ENCODE results near the gene BBX. TPM values are rescaled to one million over a fixed set of nuclear protein-coding genes. Genes with fewer than 3 reads are reported as not detected.

Gene BBX
- total and polyA plus RNA-seq, 2 of the 13 experiments (the other 11 are each of a cell fraction or from before 2014, with no cell fraction given), result 13.7 to 23.2 TPM

DNA sequence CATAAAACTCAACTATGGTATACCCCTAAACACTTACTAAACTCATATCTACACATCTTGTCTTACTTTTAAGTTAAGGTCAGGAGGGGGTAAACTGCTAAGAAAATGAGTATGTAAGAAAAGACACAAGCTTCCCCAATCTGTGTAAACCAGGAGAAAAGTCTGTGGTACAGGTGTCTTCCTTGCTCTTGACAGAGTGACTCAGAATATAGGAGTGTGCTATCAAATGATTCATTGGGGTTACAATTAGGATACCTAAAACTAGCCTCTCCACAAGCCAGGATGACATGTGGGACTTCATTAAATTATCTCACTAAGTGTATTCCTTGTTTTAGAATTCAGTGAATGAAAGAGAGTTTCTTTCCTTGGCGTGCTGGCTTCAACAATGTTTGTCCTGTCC, 274.8 kb downstream of the BBX start:
- WGBS (ENCODE audit: low lambda C conversion rate), result 100% methylated on average over 1 of the region's 1 CpG
- no peak overlapping the region for H3K4me2 ChIP-seq (ENCODE audit: low read depth, low read length)
- H2AFZ ChIP-seq (ENCODE audit: low read length), result no peak overlapping the region
- TF ChIP-seq ZNF264 (CRISPR knock-in tag; IDR thresholded peaks at IDR 0.05) (no peak), JDP2 (CRISPR knock-in tag; IDR thresholded peaks at IDR 0.05; ENCODE audit: borderline replicate concordance) (no peak), NFKBIZ (CRISPR knock-in tag; IDR thresholded peaks at IDR 0.05) (no peak), ZNF260 (CRISPR knock-in tag; IDR thresholded peaks at IDR 0.05; ENCODE audit: borderline replicate concordance, low read depth) (no peak), HHEX (CRISPR knock-in tag; IDR thresholded peaks at IDR 0.05) (no peak), ZNF749 (CRISPR knock-in tag; IDR thresholded peaks at IDR 0.05; ENCODE audit: borderline replicate concordance) (no peak), NFIB (CRISPR knock-in tag; IDR thresholded peaks at IDR 0.05; ENCODE audit: borderline replicate concordance) (no peak), AHR (CRISPR knock-in tag; IDR thresholded peaks at IDR 0.05) (no peak), FOXM1 (CRISPR knock-in tag; IDR thresholded peaks at IDR 0.05) (no peak), NR2F6 (IDR thresholded peaks at IDR 0.05) (no peak), NR2F6 (CRISPR knock-in tag; IDR thresholded peaks at IDR 0.05) (no peak), ZNF572 (CRISPR knock-in tag; IDR thresholded peaks at IDR 0.05) (no peak), SIN3A (IDR thresholded peaks at IDR 0.05; ENCODE audit: borderline replicate concordance, low read depth, low read length) (no peak), ZNF496 (CRISPR knock-in tag; IDR thresholded peaks at IDR 0.05; ENCODE audit: insufficient replicate concordance) (no peak), SOX13 (IDR thresholded peaks at IDR 0.05) (no peak), SOX13 (CRISPR knock-in tag; conservative IDR thresholded peaks at IDR 0.05 in 1 of 2, IDR thresholded peaks at IDR 0.05 in 1 of 2) (no peak)
- TF ChIP-seq, protein P1, sequence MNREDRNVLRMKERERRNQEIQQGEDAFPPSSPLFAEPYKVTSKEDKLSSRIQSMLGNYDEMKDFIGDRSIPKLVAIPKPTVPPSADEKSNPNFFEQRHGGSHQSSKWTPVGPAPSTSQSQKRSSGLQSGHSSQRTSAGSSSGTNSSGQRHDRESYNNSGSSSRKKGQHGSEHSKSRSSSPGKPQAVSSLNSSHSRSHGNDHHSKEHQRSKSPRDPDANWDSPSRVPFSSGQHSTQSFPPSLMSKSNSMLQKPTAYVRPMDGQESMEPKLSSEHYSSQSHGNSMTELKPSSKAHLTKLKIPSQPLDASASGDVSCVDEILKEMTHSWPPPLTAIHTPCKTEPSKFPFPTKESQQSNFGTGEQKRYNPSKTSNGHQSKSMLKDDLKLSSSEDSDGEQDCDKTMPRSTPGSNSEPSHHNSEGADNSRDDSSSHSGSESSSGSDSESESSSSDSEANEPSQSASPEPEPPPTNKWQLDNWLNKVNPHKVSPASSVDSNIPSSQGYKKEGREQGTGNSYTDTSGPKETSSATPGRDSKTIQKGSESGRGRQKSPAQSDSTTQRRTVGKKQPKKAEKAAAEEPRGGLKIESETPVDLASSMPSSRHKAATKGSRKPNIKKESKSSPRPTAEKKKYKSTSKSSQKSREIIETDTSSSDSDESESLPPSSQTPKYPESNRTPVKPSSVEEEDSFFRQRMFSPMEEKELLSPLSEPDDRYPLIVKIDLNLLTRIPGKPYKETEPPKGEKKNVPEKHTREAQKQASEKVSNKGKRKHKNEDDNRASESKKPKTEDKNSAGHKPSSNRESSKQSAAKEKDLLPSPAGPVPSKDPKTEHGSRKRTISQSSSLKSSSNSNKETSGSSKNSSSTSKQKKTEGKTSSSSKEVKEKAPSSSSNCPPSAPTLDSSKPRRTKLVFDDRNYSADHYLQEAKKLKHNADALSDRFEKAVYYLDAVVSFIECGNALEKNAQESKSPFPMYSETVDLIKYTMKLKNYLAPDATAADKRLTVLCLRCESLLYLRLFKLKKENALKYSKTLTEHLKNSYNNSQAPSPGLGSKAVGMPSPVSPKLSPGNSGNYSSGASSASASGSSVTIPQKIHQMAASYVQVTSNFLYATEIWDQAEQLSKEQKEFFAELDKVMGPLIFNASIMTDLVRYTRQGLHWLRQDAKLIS (CRISPR knock-in tag; IDR thresholded peaks at IDR 0.05), result no peak
- TF ChIP-seq, protein P2, sequence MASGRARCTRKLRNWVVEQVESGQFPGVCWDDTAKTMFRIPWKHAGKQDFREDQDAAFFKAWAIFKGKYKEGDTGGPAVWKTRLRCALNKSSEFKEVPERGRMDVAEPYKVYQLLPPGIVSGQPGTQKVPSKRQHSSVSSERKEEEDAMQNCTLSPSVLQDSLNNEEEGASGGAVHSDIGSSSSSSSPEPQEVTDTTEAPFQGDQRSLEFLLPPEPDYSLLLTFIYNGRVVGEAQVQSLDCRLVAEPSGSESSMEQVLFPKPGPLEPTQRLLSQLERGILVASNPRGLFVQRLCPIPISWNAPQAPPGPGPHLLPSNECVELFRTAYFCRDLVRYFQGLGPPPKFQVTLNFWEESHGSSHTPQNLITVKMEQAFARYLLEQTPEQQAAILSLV (CRISPR knock-in tag; IDR thresholded peaks at IDR 0.05; ENCODE audit: borderline replicate concordance), result no peak
- no peak overlapping the region for H3K9ac ChIP-seq (ENCODE audit: insufficient read depth, low read depth, low read length)
- H3K36me3 ChIP-seq (replicated peaks in 1 of 2; ENCODE audit: control insufficient read depth in 1 of 2, insufficient read depth in 2 of 2, low read length in 2 of 2), result peaks cover 16 to 38% of the 10 kb centered on the region in 2 experiments
- in situ Hi-C loops (cut with HindIII; ENCODE audit: extremely low pct_ligation_motif_present, low pct_unique_long_range_greater_than_20kb) (no loop called here), intact Hi-C loops (cut with micrococcal nuclease; ENCODE audit: unreplicated experiment) (no loop called here)
- FAIRE-seq, result no peak
- CTCF ChIA-PET (ENCODE audit: low intra/inter-chr PET ratio, low total read pairs), result no interaction called here
- no peaks in the 10 kb centered on the region for H3K27me3 ChIP-seq (ENCODE audit: control insufficient read depth in 1 of 2, insufficient read depth in 2 of 2, low read length in 2 of 2)
- no peak overlapping the region for H3K4me3 ChIP-seq (replicated peaks in 1 of 3; ENCODE audit: insufficient read depth in 1 of 3, low read depth in 2 of 3, low read length in 3 of 3)
- ATAC-seq, result no peak
- no peak overlapping the region for H3K27ac ChIP-seq (ENCODE audit: extremely low read length, insufficient read depth, low read length)
- no peaks in the 10 kb centered on the region for H3K79me2 ChIP-seq (ENCODE audit: insufficient read depth, low read length)
- peaks cover 14% of the 10 kb centered on the region for H3K4me1 ChIP-seq (ENCODE audit: insufficient read depth, low read length)
- POLR2A ChIA-PET, result no interaction called here
- DNase-seq (ENCODE audit: low spot score), result no peak
- no peaks in the 10 kb centered on the region for H4K20me1 ChIP-seq (ENCODE audit: insufficient read depth, low read length)
- H3K9me3 ChIP-seq (ENCODE audit: low read length), result no peaks in the 10 kb centered on the region
- BruUV-seq (replicated peaks), result no TSS peak
